Right forelimb (tissue), 1 donor: ENCODE measurements around the gene NOL8.

ENCODE experiments used
- DNase-seq: peaks from one replicate; pipeline ENCODE4 v3.0.0-alpha.2; 2018

Gene NOL8

DNA sequence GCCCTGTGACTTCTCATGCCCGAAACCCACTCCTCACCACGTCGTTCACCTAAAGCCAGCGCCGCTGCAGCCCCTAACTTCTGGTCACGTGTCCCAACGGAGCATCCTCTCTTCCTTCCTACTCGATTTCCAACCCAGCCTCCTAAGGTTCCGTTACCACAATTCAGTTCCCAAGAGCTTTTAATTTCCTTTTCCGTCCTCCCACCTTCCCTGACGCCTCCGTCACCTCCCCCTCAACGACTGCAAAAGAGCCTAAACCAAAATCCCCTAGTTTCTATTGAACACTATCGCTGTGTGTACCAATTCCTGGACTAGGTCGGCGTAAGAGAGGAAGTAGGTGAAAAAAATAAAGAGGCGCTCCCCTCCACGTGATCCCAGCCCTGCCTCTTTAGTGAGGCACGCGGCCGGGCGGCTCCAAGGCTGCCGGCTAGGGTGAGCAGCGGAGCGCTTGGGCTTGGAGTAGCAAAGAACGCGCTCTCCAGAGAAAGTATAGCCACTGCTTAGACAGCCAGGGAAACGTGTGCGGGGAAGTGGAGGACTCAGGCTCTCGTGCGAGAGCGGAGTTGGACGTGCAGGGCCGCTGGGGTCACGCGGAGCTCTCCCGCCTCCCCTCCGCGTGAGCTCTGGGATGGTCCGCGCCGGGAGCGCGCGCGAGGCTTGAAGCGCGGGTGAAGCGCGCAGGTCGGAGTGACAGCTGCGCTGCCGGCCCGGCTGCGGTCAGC, at the start of gene NOL8, which contains the start of gene CENPP:
Gene NOL8, minus strand, starts transcription at position 82 of the 722 bp plus-strand sequence. CDS start 1,189 bp downstream, outside the sequence.
Gene CENPP, plus strand, starts transcription at position 685 of the 722 bp plus-strand sequence.
- peak; percentile 92 for DNase-seq

DNA sequence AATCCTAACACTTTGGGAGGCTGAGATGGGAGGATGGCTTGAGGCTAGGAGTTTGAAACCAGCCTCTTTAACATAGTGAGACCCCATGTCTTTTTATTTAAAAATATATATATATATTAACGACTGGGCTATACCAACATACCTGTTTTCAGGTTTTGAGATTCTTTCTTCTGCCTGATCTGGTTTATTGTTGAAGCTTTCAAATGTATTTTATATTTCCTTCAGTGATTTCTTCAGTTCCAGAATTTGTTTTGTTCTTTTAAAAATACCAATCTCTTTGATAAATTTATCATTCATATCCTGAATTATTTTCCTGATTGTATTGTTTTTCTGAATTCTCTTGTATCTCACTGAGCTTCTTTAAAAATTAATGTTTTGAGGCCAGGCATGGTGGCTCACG, 48.0 kb upstream of the NOL8 start:
- no peak for DNase-seq

DNA sequence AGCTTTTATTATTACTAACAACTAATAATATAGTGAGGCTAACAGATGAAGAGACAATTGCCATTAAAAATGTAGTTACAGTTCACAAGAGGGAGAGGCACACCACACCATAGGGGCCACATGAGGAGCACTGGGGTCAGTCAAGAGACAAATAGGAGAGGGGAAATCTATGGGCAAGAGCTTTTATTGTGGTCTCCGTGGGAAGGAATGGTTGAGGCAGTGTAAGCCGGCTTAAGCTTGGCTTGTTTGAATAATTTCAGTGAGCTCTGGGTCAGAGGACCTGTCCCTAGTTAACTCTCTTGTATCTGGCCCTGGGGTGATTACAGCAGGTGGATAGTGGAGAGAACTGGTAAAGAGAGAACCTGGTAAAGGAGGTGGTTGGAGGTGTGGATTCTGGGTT, 43.9 kb upstream of the NOL8 start:
- DNase-seq, result no peak

DNA sequence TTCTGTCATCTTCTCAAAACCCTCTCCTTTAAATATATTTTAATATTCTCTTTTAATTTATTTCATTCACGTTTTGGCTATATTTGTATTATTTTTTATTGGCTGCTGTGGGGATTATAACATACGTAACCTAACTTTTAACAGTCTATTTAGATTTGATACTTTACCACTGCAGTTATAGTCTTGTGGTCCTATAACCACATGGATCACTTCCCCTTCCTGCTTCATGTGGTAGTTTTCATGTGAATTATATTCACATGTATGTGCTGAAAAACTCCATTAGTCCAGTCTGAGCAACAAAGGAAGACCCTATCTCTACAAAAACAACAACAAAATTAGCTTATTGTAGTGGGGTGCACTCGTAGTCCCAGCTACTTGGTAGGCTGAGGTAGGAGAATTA, 34.9 kb upstream of the NOL8 start:
- DNase-seq, result no peak

DNA sequence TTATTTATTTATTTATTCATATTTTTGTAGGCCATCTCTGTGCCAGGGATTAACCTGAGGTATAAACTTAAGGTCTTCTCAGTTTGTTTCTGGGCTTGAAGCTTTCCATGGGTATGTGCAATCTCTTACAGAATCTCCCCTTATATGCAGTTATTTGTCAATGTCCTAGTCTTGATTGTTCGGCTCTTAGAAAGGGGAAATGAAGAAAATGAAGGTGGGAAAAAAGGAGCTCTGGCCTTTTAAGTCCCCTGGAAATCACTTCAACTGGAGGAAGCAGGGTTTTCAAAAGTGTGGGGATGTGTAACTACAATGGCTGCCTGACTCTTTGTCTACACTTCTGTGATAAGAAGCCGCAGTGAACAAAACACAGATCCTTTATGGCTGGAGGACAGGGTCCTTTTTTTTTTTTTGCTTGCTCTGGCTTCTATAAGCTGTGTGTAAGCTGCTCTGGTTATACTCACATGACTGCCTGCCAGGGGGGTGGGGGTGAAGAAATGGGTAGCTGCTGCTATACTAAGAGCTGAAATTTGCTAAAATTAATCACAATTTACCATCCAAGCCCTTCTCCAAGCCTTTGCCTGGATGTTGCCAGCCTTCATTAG, 34.3 kb upstream of the NOL8 start:
- DNase-seq, result peak; percentile 55

DNA sequence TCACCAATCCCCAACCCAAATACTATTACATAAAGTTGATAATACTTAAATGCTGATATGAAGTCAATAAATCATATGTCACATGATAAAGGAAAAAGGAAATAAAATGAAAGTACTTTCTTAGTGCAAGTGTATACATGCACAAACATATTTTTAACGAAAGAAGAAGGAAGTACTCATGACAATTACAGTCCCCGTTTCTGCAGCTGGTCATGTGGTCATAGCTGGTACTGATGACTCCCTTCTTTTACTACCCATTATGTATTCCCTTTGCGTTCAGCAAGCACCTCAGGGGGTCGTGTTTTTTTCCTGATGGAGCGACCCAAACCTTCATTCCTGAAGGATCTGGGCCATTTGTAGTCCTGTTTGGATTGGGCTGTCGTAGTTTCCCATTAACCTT, 27.9 kb upstream of the NOL8 start:
- no peak for DNase-seq

DNA sequence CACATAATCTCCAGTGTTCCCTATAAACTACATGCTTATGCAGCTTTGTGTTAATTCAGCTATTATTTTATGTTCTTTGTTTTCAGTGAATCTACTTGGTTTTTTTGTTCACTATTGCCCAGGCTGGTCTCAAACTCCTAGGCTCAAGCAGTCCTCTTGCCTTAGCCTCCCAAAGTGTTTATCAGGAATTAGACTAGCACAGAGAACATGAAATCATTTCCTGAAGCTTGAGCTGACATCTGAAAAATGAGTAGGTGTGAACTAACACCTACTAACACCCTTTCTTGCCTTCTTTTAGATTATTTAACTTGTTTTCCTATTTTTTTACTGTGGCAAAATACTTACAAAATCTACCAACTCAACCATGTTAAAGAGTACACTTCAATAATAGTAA, 25.6 kb upstream of the NOL8 start:
- no peak for DNase-seq

DNA sequence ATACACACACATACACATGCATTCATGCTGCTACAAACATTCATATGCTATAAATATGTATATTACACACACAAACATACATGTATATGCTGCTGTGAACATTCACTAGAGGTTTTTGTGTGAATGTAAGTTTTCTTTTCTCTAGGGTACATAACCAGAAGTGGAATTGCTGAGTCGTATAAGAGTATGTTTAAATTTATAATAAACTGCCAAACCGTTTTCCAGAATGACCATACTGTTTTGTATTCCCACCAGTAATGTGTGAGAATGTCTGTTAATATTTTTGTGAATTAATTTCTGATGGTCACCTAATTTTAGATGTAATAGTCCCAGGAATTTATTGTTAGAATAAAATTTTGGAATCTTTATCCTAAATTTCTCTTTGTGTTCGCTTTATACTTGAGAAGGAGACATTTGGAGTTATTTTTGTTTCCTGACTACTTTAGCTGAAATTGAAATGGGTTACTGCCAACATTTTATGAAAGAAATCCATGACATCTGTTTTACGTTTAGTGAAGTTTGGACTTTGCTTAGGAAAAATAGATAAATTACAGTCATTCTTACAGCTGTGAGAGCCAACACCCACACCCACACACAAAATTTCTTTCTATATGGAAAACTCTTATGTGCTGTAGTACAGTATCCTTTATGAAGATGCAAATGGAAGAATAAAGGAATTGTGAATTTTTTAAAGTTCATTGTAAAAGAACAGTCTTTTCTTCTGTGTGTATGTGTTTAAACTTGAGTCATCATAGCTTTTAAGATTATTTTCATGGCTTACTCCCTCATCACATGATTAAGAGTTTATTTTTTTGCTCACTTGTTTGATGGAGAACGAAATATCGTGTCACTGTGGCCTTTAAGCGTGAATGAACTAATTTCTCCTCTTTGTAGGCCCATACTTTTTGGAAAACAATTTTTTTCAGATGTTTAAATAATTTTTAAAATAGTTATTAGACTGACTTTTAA, 24.9 kb upstream of the NOL8 start:
- DNase-seq, result no peak

DNA sequence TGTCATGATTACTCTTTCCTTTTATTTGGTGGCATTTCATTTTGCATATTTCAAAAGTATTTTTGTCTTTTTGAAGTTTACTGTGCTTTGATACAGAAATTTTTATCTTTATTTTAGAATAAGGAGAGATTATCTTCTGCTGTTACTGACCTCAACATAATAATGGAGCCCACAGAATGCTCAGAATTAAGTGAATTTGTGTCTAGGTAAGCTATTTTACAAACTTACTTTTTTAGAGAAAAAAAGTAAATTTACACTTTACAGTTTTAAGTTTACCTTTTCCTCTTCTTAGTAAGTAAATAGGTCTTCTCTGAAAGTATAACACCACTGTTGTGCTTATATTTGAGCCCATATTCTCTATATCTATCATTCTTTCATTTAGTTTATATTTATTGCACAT, 20.4 kb upstream of the NOL8 start:
- no peak for DNase-seq

DNA sequence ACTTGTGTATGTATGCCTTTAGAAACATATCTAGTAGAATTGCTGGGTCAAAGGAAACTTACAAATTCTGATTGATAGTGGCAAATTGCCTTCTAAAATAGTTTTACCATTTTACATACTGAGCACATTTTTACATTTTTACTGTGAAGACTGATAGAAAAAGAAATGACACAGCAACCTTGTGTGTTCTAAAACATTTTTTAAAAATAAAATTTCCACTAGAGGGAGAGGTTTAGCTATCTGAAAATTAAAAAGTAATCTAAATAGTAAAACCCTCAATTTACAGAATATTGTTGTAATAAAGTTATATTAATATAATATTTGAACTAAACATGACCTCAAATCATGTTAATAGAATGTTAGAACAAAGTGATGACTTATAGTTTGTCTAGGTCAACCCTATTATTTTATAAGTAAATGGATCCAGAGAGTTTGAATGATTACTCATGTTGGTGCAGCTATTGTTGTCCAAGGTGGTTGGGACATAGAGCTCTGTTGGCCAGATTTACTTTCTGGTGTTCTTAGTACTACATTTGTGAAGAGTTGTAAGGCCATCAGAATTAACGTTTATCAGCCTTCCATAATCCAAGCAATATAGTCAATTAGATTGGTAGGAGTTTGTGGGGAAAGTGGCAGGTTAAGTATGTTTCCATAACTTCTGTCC, 17.8 kb upstream of the NOL8 start:
- DNase-seq, result no peak

DNA sequence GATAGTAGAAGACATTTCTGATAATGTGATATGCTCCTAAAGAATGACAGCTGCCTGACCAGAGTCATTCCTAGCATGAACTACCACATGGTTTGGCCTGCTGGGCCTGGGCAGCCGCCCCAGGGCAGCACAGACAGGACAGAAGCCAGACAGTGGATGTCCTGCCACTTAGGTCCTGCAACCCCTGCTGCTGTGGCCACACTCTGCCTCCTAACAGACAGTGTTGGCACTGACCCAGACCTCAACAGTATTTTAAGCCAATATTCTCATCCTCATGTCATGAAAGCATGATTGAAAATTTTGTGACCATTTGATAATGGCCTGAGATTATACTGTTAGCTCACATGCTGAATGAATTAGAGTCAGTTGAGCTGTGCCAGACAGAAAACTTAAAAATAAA, 16.4 kb upstream of the NOL8 start:
- DNase-seq, result no peak

DNA sequence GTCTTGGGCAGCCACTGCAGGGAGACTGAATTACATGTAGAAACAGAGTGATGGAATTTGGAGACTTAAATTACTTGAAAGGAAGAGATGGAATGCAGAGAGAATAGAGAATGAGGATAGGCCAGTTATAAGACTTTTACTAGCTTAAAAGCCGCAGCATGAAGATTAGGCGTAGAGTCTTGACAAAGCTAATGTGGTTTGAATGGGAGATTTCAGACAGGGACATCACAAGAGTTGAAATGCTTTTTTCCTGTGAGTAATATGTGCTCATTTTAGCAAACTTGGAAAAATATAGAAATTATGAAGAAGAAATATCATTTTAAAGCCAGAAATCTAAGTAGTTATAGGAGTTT, 8.1 kb upstream of the NOL8 start:
- no peak for DNase-seq

DNA sequence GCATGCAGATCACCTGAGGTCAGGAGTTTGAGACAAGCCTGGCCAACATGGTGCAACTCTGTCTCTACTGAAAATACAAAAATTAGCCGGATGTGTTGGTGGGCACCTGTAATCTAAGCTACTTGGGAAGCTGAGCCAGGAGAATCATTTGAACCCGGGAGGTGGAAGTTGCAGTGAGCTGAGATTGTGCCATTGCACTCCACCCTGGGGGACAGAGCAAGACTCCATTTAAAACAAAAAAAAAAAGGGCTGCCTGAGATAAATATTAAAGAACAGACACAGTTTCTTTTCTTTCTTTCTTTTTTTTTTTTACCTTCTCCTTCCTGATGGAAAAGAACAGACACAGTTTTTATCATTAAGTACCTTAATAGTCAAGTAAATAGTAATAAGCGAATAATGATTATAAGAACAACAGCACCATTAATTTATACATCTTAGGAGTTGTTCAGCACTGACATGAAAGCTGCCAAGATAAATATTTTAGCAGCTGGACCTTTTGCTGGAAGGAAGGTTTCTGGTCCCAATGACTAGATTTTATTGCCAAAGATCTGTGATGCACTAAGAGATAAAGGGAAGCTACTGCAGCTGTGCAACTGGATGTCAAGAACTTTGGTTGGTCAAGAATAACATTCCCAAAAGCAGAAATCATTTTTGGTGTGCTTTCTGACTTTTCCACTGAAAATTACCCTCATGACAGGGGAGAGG, 7.6 kb upstream of the NOL8 start:
- no peak for DNase-seq

DNA sequence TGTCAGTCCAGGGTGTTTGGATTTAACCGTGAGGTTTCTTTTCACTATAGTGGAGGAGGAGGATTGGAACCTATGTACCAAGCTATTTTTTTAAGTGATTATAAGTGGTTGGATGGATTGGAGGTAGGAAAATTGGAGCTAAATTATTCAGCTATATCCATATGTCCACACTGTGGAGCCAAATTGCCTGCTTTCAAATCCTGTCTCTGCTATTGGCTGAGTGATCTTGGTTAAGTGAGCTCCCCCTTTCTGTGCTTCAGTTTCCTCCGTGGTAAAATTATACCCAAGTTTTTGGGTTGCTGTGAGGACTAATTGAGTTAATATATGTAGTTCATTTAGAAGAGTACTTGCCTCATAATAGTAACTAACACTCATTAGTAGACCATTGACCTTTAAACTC, 3.1 kb upstream of the NOL8 start:
- no peak for DNase-seq

DNA sequence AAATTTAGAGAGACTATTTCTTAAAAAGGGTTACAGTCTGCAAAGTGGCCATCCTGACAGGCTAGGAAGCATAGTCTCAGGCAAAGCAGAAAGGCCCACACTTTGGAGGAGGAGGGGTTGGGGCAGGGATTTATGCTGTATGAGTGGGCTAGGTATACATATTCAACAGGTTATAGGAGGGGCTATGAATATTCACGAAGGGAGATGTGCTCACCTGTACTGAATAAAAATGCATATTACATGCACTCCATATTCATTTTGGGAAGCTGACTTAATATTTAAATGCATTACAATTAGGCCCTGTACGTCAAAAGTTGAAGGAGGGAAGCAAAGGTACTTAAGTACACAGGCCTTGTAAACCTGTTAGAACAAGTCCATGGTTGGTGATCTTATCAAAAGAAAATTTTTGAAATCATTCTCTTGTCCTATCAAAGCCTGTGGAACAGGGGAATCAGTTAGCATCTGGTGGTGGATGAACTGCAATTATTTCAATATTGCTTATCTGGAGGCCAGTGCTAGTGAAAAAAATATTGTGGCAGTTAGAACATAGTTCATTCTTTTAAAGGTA, 2.2 kb upstream of the NOL8 start:
- DNase-seq, result no peak

DNA sequence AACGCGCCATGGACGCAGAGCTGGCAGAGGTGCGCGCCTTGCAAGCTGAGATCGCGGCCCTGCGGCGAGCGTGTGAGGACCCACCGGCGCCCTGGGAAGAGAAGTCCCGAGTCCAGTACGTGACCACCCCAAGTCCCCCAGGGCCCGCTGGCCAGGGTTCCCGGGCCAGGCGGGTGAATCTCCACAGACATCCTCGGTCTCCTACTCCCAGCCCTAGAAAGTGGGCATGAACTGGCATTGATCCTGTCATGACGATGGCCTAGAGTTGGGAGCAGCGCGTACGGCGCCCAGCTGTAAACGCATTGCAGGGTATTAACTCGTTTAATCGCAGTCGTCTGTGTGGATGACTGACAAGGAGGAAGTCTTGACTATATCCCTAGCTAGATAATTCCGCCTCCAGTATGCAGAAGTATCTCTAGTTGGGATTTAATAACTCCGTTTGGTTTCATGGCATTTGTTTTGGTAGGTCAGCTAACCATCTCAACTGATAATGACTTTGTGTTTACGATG, 896 bp upstream of the NOL8 start:
- no peak for DNase-seq

DNA sequence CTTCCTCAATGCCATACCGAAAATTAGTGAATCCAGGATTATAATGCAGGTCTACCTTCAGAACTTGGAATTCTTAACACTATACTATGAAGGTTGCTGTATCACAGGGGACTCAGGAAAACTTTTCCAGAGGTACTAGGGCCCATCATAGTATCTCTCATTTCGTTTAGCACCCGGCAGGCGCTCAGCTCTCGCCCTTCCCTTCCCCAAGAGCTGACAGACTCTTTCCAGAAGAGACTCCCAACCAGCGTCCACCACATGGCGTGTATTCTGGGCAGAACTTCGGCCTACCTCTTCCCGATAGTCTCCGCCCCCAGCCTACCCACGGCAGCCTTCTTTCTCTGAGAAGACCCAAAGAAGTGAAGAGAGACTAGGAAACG, 271 bp downstream of the NOL8 start:
- no peak for DNase-seq

DNA sequence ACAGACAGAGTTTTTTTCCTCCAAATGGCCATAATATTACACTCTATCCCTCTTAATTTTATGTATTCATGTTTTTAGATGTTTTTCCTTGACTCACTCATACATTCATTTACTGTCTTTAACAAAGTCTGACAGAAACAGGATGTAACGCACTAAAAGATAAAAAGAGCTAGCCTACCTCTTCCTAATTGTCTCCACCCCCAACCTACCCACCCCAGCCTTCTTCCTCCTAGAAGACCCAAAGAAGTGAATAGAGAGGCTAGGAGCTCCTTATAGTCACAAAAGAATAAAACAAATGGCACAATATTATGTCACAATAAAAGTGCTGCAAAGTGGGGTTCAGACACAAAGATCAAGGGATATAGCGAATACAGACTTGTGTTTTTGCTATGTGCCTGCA, 719 bp downstream of the NOL8 start:
- no peak for DNase-seq

DNA sequence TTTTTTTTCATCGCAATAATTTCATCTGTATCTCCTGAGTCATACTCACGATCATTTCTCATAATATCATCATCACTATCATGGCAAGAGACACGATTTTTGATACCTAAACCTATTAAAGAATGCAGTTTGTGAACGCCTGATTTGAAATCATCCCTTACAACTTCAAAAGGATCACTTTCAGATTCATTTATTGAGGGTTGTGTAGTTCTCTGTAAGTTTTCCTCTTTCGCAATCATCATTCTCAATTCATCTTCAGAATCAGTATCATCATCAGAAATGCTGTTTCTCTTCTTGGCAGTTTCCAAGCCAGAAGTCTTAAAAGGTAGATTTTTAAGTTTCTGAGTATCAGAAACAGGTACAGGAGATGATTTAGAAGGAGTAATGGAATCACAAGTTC, 9.7 kb downstream of the NOL8 start:
- DNase-seq, result no peak

DNA sequence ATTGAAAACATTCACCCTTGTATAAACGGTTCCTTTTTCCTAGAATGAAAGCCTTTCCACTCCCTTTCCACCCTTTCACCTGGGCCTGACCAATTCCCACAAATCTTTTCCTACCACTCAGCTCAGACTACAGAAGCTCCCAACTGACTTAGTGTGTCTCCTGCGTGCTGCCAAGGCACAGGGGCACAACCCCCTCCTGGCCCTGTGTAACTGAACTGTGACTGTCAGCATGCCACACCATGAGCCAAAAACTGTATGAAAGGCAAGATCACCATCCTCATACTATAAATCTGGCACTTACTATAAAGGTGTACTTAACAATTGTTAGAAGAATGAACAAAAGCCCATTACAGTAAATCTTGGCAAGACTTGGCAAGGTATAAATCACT, 11.5 kb downstream of the NOL8 start:
- no peak for DNase-seq

DNA sequence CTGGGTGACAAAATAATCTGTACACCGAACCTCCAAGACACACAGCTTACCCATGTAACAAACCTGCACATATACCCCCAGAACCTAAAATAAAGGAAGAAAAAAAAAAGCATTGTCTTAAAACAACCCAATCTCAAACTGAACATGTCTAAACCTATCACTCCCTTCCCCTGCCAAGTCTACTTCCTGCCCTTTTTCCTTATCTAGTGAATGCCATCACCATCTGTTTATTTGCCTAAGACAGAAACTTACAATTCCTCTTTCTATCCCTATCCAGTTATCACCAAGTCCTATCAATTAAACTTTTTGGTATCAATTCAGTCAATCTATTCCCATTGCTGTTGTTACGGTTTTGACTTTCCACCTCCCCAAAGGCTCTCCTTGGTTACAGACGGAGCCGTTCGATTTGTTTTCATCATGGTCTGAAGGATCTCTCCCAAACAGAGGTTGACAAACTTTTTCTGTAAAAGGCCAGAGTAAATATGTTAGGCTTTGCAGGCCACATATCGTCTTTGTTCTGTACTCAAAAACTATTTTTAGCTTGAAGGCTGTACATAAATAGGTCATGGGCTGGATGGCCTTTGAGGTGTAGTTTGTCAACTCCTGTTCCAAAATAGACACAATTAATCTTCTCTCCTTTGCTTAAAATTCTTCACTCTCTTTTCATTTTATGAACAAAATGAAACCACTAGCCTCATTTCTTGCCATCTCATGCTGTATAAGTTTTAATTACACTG, 12.1 kb downstream of the NOL8 start:
- DNase-seq, result no peak
